NCI-H2227 treated with DMSO at 0.1 percent for 48 hours (cell line): ENCODE results near the gene RXRG.

Source experiments
- DNase-seq: peaks from one replicate; lab custom pipeline; 2025; lab: John Stamatoyannopoulos, UW

Gene RXRG

DNA sequence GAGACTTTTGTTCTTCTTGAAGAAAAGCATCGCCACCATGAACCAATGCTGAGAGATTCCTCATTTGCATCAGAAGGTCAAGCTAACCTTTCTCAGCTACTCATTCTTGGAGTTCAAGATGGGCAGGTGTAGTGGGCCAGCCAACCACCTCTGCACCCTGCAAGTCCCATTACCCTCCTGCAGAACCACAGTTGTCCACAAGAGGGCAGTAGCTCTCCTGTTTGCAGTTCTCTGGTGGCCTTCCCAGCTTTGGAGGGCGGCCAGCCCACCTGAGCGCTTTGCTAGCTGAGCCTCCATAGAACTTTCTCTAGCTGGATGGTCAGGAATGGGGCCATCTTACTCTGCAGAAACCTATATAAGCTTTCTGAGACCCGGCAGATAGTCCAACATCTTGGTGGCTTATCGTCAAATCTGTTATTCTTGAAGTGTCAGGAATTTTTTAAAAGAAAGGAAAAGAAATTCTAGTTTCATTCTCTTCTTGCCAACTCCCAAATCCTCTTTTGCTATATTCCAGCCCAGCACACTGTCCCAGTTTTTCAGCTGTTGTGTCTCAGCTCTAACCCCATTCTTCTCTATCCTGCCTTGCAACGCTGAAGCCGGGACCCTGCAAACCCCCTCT is 77.4 kb downstream of the RXRG start:
- peak; percentile 70 for DNase-seq

DNA sequence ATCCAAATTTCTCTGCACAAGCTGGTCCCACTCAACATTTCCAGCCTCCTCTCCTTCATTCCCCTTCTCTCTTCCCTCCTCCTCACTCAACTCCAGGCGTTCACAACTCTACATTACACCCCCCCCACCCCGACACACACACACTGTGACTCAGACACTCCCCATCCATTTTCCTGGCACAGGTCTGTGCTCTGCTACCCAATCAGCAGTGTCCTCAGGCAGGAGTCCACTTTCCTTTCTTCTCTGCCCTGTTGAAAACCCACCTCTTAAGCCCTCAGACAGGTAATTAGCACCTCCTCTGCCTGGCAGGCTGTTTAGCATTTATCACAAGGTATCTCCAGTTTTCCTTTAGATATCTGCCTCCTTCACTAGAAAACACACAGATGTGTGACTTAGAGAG is 79.6 kb downstream of the RXRG start:
- DNase-seq = peak; percentile 22

GRCh38 chr1:165364568-165365133 is 80.3 kb downstream of the RXRG start:
- DNase-seq = no peak

DNA sequence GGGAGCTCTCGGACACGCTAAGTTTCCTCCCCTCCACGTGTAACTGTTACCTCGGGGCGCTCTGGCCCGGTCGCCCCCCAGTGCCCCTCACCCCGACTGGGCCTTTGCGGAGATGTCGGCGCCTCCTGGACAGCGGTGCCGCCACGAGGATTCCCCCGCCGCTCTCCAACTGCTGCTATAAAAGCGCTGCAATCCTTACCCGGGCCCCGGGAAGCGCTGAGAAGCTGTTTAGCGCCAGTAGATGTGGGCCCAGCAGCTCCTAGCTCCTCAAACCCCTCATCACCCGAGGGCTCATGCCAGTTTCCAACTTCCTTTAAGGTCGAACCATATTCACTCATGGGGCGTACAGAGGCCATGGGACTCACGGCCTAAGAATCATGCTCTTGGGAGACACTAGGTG is 88.0 kb downstream of the RXRG start:
- no peak for DNase-seq

GRCh38 chr1:165355977-165356811 is 88.7 kb downstream of the RXRG start, which contains the start of gene LMX1A:
Gene LMX1A, minus strand, starts transcription at chr1:165356715. Its CDS starts 1,156 bp downstream, at chr1:165355559.
- DNase-seq = no peak

GRCh38 chr1:165355139-165355976 is 89.6 kb downstream of the RXRG start:
- no peak for DNase-seq

GRCh38 chr1:165354739-165355138 is 90.2 kb downstream of the RXRG start:
- DNase-seq = no peak

DNA sequence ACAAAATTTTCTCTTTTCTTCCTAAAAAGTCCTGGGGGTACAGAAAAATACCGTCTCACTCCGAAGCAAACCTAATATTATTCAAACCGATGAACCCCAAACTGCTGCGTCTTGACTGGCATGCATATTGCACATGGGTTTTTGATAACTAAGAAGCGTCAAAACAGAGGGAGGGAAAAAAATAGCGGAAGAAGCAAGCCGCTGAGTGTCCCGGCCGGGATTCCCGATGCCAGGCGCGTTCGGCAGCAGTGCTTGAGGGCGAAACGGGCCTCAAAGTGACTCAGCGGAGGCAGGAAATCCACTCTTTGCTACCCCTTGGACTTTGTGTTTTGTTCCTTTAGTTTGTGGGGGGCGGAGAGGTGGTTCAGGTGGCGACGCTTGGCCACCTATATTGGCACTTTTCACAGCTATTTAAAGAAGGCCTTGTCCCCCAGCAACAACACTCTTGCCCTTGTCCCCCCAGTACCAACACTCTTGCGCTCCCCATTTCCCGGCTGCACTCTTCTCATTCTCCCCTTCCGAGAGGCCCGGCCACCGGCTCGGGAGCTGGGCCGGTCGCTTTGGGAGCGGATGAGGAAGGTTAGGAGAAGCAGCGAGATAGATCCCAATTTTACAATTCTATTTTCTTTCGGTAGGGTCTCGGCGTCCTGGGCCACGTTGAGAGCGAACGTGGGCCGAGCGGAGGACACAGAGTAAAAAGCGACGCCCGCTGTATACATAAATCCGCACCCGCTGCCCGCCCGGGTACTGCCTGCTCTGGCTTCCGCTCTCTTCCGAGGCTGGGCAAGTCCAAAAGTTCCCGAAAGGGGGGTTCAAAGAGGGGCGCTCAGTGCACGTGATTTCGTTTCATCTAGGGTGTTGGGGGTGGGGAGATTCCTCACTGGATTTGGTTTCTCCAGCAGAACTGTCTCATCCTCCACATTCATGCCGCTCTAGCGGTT is 90.9 kb downstream of the RXRG start:
- no peak for DNase-seq

DNA sequence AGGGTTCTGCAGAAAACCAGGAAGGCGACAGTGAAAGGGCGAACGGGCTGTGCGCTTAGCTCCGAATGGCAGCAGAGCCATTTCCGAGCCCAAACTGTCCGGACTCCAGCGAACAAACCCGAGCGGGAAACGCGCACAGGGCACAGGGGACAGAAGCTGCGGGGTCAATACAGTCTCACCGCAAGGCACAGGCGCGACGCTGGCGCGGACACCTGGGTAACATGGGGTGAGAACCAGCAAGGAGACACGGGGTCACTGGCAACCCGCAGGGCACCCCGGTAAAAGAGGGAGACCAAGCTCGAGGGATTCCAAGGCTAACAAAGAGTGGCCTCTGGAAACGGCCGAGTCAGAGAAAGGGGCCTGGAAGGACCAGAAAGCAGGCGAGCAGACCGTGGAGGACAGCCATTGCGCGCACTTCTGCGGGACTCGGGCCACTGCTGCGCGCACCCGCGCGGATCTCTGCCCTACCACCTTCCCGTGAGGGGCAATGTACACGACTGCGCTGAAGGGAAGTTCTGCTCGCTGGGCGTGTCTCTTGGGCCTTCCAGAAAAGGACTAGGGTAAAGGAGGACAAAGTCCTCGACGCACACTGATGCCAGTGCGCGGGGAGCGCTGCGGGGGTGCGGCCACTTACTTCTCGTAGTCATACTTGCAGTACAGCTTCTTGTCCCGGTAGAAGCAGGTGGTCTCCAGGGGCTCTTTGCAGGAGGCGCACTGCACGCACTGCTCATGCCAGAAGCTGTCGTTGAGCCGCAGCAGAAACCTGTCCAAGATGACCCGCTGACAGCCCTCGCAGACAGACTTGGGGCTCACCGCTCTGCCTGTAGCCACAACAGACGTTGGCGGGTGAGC is 92.3 kb downstream of the RXRG start:
- no peak for DNase-seq

- no peak for DNase-seq
These were observed 93.0 kb downstream of the RXRG start for GRCh38 chr1:165351863-165352441.
